IMR-90 (cell line): ENCODE data around the gene ROS1. TPM values are rescaled to one million over a fixed set of nuclear protein-coding genes. Genes with fewer than 3 reads are reported as not detected.

Experiments used
- ATAC-seq: fragments of 200-7000 bp; cut with Tn5 transposase; 2 replicates; pipeline ENCODE4 v1.9.1; 2020; ENCODE audit warnings: low read depth, mild to moderate bottlenecking, moderate library complexity
- BruUV-seq: library from RNA; stranded (reverse); fragments of 400-500 nt; replicated peaks from 2 replicates; lab custom pipeline; 2021; lab: Mats Ljungman, UMichigan
- CTCF ChIA-PET: fragments of 300-600 bp; formaldehyde crosslinking; extraction: SDS; loops from one replicate; lab custom pipeline; 2021; ENCODE audit warnings: antibody characterized with exemption; lab: Yijun Ruan, JAX
- POLR2A ChIA-PET: fragments of 300-600 bp; sonication (Branson Sonifier 250); formaldehyde crosslinking; loops from one replicate; lab custom pipeline; 2022; ENCODE audit warnings: antibody characterized with exemption; ENCODE audit not compliant: unreplicated experiment; lab: Charles Lee
- DNase-seq: peaks from one replicate; pipeline ENCODE4 v3.0.0; 2013
- H2AFZ ChIP-seq: replicated peaks from 2 replicates; pipeline ENCODE3; 2013; ENCODE audit warnings: low read length, mild to moderate bottlenecking; ENCODE audit not compliant: poor library complexity
- H2AK5ac ChIP-seq: 2 replicates; pipeline ENCODE4 v1.6.1; 2013; ENCODE audit warnings: low read depth, low read length, inconsistent platforms
- H2AK9ac ChIP-seq: replicated peaks from 2 replicates; pipeline ENCODE3; 2013; ENCODE audit warnings: mild to moderate bottlenecking, low read depth, low read length, moderate library complexity; ENCODE audit not compliant: poor library complexity
- H2BK120ac ChIP-seq: 2 replicates; pipeline ENCODE4 v1.6.1; 2013; ENCODE audit warnings: low read depth, low read length, inconsistent platforms
- H2BK15ac ChIP-seq: 3 replicates; pipeline ENCODE4 v1.6.1; 2013; ENCODE audit warnings: low read depth, low read length, inconsistent platforms
- H2BK20ac ChIP-seq: 2 replicates; pipeline ENCODE4 v1.6.1; 2013; ENCODE audit warnings: low read depth, mild to moderate bottlenecking, inconsistent platforms, low read length, moderate library complexity
- H2BK5ac ChIP-seq: 2 replicates; pipeline ENCODE4 v1.6.1; 2013; ENCODE audit warnings: mild to moderate bottlenecking, low read depth, low read length, inconsistent platforms; ENCODE audit not compliant: poor library complexity, severe bottlenecking
- H3K14ac ChIP-seq: replicated peaks from 2 replicates; pipeline ENCODE4 v1.6.1; 2013; ENCODE audit warnings: low read depth, low read length, inconsistent platforms
- H3K18ac ChIP-seq: 2 replicates; pipeline ENCODE4 v1.6.1; 2013; ENCODE audit warnings: low read depth, low read length, control low read depth
- H3K23ac ChIP-seq: 2 replicates; pipeline ENCODE4 v1.6.1; 2013; ENCODE audit warnings: low read depth, low read length, inconsistent platforms
- H3K27ac ChIP-seq: 2 replicates; pipeline ENCODE4 v1.5.1; 2013; ENCODE audit warnings: mild to moderate bottlenecking, control low read depth, low read length; ENCODE audit not compliant: insufficient read depth
- H3K27me3 ChIP-seq: 2 replicates; pipeline ENCODE4 v1.6.1; 2013; ENCODE audit warnings: low read length; ENCODE audit not compliant: control insufficient read depth, insufficient read depth
- H3K36me3 ChIP-seq: 2 replicates; pipeline ENCODE4 v1.6.1; 2013; ENCODE audit warnings: low read length, mixed read lengths; ENCODE audit not compliant: control insufficient read depth, insufficient read depth
- H3K4ac ChIP-seq: 2 replicates; pipeline ENCODE4 v1.6.1; 2013; ENCODE audit warnings: low read depth, low read length, inconsistent platforms
- H3K4me1 ChIP-seq: 2 replicates; pipeline ENCODE4 v1.6.1; 2013; ENCODE audit warnings: low read length, mixed read lengths; ENCODE audit not compliant: control insufficient read depth, insufficient read depth
- H3K4me2 ChIP-seq: 2 replicates; pipeline ENCODE4 v1.6.1; 2013; ENCODE audit warnings: low read depth, mild to moderate bottlenecking, control low read depth, low read length, moderate library complexity
- H3K4me3 ChIP-seq: 2 replicates; pipeline ENCODE4 v1.5.1; 2013; ENCODE audit warnings: low read depth, mild to moderate bottlenecking, control low read depth, low read length, moderate library complexity; ENCODE audit not compliant: insufficient read depth
- H3K56ac ChIP-seq: 2 replicates; pipeline ENCODE4 v1.6.1; 2013; ENCODE audit warnings: low read length, inconsistent platforms; ENCODE audit not compliant: insufficient read depth; ENCODE audit errors: extremely low read depth
- H3K79me1 ChIP-seq, 2 experiments: 2 replicates each; pipeline ENCODE4 v1.6.1; 2013; ENCODE audit warnings: low read length in 2 of 2, inconsistent platforms in 1 of 2, low read depth in 1 of 2
- H3K9ac ChIP-seq: 2 replicates; pipeline ENCODE4 v1.6.1; 2013; ENCODE audit warnings: low read depth, low read length, control low read depth
- H3K9me1 ChIP-seq: 2 replicates; pipeline ENCODE4 v1.6.1; 2013; ENCODE audit warnings: low read length, inconsistent platforms; ENCODE audit not compliant: insufficient read depth
- H3K9me3 ChIP-seq: 2 replicates; pipeline ENCODE4 v1.6.1; 2013; ENCODE audit warnings: low read length; ENCODE audit not compliant: control insufficient read depth, insufficient read depth
- H4K20me1 ChIP-seq: 2 replicates; pipeline ENCODE4 v1.6.1; 2013; ENCODE audit warnings: low read length, inconsistent platforms; ENCODE audit not compliant: insufficient read depth
- H4K5ac ChIP-seq: 2 replicates; pipeline ENCODE4 v1.6.1; 2013; ENCODE audit warnings: mild to moderate bottlenecking, low read depth, low read length, control low read depth
- H4K8ac ChIP-seq, 2 experiments: 2 replicates each; pipeline ENCODE4 v1.6.1; 2013; ENCODE audit warnings: low read depth in 2 of 2, low read length in 2 of 2, control low read depth in 1 of 2, inconsistent platforms in 1 of 2
- H4K91ac ChIP-seq: 2 replicates; pipeline ENCODE4 v1.6.1; 2013; ENCODE audit warnings: low read depth, low read length, inconsistent platforms; ENCODE audit not compliant: insufficient read depth
- BHLHE40 ChIP-seq: fragments of 150-350 bp; IDR thresholded peaks from 2 replicates; pipeline ENCODE4 v1.6.1; 2016; ENCODE audit warnings: mild to moderate bottlenecking, low read depth, low read length
- CEBPB ChIP-seq: IDR thresholded peaks from 2 replicates; pipeline ENCODE4 v1.6.1; 2012; ENCODE audit warnings: low read depth, low read length, improper control_type of control experiment
- CTCF ChIP-seq: conservative IDR thresholded peaks from 2 replicates; pipeline ENCODE4 v1.5.1; 2012; ENCODE audit warnings: mild to moderate bottlenecking, low read depth, low read length, improper control_type of control experiment
- ELK1 ChIP-seq: fragments of 150-350 bp; IDR thresholded peaks from 2 replicates; pipeline ENCODE4 v1.6.1; 2016; ENCODE audit warnings: low read depth, mild to moderate bottlenecking, low read length, moderate library complexity, borderline replicate concordance
- FOS ChIP-seq: fragments of 150-350 bp; IDR thresholded peaks from 2 replicates; pipeline ENCODE4 v1.6.1; 2016; ENCODE audit warnings: low read depth, low read length
- MAZ ChIP-seq: IDR thresholded peaks from 2 replicates; pipeline ENCODE4 v1.6.1; 2012; ENCODE audit warnings: low read depth, mild to moderate bottlenecking, low read length, improper control_type of control experiment, moderate library complexity, borderline replicate concordance
- MXI1 ChIP-seq: IDR thresholded peaks from 2 replicates; pipeline ENCODE4 v1.6.1; 2012; ENCODE audit warnings: low read depth, mild to moderate bottlenecking, low read length, moderate library complexity, borderline replicate concordance
- NFE2L2 ChIP-seq: fragments of 150-350 bp; IDR thresholded peaks from 2 replicates; pipeline ENCODE4 v1.6.1; 2016; ENCODE audit warnings: low read depth, mild to moderate bottlenecking, low read length
- POLR2A ChIP-seq: IDR thresholded peaks from 2 replicates; pipeline ENCODE4 v1.6.1; 2012; ENCODE audit warnings: mild to moderate bottlenecking, low read depth, low read length
- RAD21 ChIP-seq: IDR thresholded peaks from 2 replicates; pipeline ENCODE4 v1.6.1; 2012; ENCODE audit warnings: low read length, improper control_type of control experiment
- RCOR1 ChIP-seq: IDR thresholded peaks from 2 replicates; pipeline ENCODE4 v1.6.1; 2012; ENCODE audit warnings: mild to moderate bottlenecking, low read length, improper control_type of control experiment; ENCODE audit not compliant: insufficient replicate concordance
- RFX5 ChIP-seq: IDR thresholded peaks from 2 replicates; pipeline ENCODE4 v1.8.0; 2012; ENCODE audit warnings: low read depth, mild to moderate bottlenecking, low read length, moderate library complexity
- USF2 ChIP-seq: fragments of 150-350 bp; IDR thresholded peaks from 2 replicates; pipeline ENCODE4 v1.6.1; 2017; ENCODE audit warnings: mild to moderate bottlenecking, antibody characterized with exemption, low read length, low read depth
- WGBS, 2 experiments: methylation state at CpG; one replicate each; pipeline versions ENCODE4 v1.1.5 to v1.1.7; 2013; ENCODE audit warnings: missing lambda C conversion rate in 2 of 2; ENCODE audit not compliant: insufficient read length in 1 of 2; ENCODE audit errors: extremely low coverage in 2 of 2; 5-methylcytosine and 5-hydroxymethylcytosine counted together
- dilution Hi-C: fragments of 300-500 bp; cut with HindIII; formaldehyde crosslinking; loops from one replicate; pipeline ENCODE4 v1.14.3; 2018; ENCODE audit warnings: low sequenced_read_pairs; ENCODE audit not compliant: unreplicated experiment
- in situ Hi-C: fragments of 300-500 bp; cut with MboI; formaldehyde crosslinking; loops from 3 replicates; pipeline ENCODE4 v1.14.3; 2019; ENCODE audit warnings: low sequenced_read_pairs, inconsistent platforms, mixed read lengths
- intact Hi-C: fragments of 100-400 bp; cut with micrococcal nuclease; formaldehyde crosslinking; loops from 2 replicates; pipeline ENCODE4 v1.10.0; 2022
- polyA plus RNA-seq, 3 experiments: library from polyadenylated mRNA; depleted of rRNA; stranded (reverse); fragments of >200 nt; gene quantifications; 2 replicates each; pipeline ENCODE4 v1.2.3, GENCODE V29; 2012; ENCODE audit warnings: low replicate concordance in 1 of 3
- total RNA-seq: library from RNA; depleted of rRNA; stranded (reverse); fragments of >200 nt; gene quantifications from 2 replicates; pipeline ENCODE4 v1.2.3, GENCODE V29; 2012

The ROS1 gene
- total and polyA plus RNA-seq, 2 of the 4 experiments (the other 2 are of a cell fraction): under 0.01 to 0.03 TPM

DNA sequence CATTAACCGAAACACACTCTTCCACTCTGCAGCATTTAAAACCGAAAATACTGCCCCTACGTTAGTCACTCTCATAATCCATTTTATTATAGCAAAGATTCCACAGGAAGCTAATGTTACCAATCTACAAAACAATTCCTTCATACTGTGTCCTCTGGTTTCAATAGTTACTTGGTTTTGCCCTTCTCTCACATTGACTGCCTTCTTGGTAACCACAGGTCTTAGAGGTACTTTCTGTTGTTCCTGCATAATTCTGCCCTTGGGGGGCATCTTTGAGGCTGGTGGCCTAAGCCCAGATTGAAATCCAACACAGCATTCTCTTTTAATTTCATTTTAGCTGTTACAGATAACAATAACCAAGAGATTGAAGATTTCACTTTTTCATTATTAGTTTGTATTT is 46.9 kb upstream of the ROS1 start:
- no peak overlapping the region for H2BK20ac ChIP-seq
- intact Hi-C loops (no loop called here), in situ Hi-C loops (no loop called here), dilution Hi-C loops (no loop called here)
- BruUV-seq: no TSS peak
- no peak overlapping the region for H2BK5ac ChIP-seq
- H3K56ac ChIP-seq: no peak overlapping the region
- no peak overlapping the region for H3K27ac ChIP-seq
- H3K4me1 ChIP-seq: no peaks in the 10 kb centered on the region
- H3K79me1 ChIP-seq: no peaks in the 10 kb centered on the region
- no peak overlapping the region for H3K14ac ChIP-seq
- H3K23ac ChIP-seq: no peak overlapping the region
- no peak overlapping the region for H2AK9ac ChIP-seq
- H3K4me3 ChIP-seq: no peak overlapping the region
- H3K18ac ChIP-seq: no peak overlapping the region
- no peak overlapping the region for H2AFZ ChIP-seq
- no peak for ATAC-seq
- POLR2A ChIA-PET: no interaction called here
- H3K4ac ChIP-seq: no peak overlapping the region
- no peak overlapping the region for H4K5ac ChIP-seq
- no peaks in the 10 kb centered on the region for H4K20me1 ChIP-seq
- H3K4me2 ChIP-seq: no peak overlapping the region
- no peaks in the 10 kb centered on the region; the same call in 1 of the 2 replicates for H3K27me3 ChIP-seq
- H4K8ac ChIP-seq: no peak overlapping the region
- no peak for TF ChIP-seq USF2
- no peak for TF ChIP-seq POLR2A
- TF ChIP-seq RCOR1: no peak
- TF ChIP-seq CTCF: no peak
- TF ChIP-seq MXI1: no peak
- TF ChIP-seq MAZ: no peak
- no peak for TF ChIP-seq FOS
- no peak for TF ChIP-seq BHLHE40
- TF ChIP-seq RAD21: no peak
- TF ChIP-seq NFE2L2: no peak
- no peak for TF ChIP-seq RFX5
- TF ChIP-seq ELK1: no peak
- no peak for TF ChIP-seq CEBPB
- H2AK5ac ChIP-seq: no peak overlapping the region
- no peak for DNase-seq
- no peak overlapping the region for H3K9ac ChIP-seq
- H2BK120ac ChIP-seq: no peak overlapping the region
- H3K9me3 ChIP-seq: no peaks in the 10 kb centered on the region
- H2BK15ac ChIP-seq: no peak overlapping the region
- H4K91ac ChIP-seq: no peak overlapping the region
- WGBS, 2 experiments: 100% methylated on average over 1 of the region's 3 CpGs; no CpG with 5 or more reads in 1 of the 2 experiments
- CTCF ChIA-PET: no interaction called here
- no peaks in the 10 kb centered on the region for H3K9me1 ChIP-seq
- no peaks in the 10 kb centered on the region for H3K36me3 ChIP-seq
